Putamen (tissue), 1 donor: ENCODE results near the gene TASOR2.

Experiments
- DNase-seq: peaks from one replicate; pipeline ENCODE4 v3.0.0-alpha.2; 2016; ENCODE audit warnings: low spot score

Gene TASOR2

DNA sequence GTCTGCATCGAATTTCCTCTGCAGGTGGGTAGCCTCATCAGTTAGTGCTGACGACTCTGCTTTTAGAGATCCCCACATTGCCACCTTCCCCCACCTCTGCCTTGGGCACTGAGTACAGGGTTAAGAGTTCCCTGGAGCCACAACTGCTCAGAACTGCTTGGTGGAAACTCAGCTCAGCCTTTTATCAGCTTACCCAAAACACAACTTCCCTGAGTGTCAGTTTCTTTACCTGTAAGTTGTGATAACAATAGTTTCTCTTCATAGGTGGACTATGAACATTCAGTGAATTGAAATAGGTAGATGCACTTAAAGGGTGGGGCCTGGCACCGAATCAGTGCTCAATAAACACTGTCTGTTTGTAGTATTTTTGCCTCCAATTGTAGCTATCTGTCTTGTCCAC is 29.5 kb upstream of the TASOR2 start:
- DNase-seq = no peak

DNA sequence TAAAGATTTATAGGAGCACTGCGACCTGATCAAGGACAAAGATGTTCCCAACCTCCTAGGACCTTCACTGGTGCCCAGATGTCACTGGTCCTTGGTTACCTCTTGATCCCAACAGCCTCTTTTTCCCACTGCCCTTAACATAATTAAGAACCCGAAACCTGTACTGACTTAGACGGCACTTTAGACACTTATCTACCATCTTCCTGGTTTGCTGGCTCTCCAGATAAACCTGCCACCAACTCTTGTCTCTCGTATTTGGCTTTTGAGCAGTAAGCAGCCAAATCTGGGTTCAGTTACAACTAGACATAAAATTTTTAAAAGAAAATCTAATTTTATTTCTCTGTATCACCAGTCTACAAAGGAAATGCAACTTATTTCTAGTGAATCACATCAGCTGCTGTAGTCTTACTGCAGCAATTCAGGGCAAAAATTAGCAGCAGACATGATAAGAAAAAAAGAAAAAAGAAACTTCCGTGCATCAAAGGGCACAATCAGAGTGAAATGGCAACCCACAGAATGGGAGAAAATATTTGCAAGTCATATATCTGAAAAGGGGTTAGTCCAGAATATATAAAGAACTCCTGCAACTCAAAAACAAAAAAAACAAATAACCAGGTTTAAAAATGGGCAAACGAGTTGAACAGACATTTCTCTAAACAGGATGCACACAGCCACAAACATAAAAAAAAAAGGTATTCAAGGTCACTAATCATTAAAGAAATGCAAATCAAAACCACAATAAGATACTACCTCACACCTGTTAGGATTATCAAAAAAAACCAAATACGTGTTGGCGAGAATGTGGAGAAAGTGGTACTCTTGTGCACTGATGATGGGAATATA is 27.7 kb upstream of the TASOR2 start:
- DNase-seq = no peak

DNA sequence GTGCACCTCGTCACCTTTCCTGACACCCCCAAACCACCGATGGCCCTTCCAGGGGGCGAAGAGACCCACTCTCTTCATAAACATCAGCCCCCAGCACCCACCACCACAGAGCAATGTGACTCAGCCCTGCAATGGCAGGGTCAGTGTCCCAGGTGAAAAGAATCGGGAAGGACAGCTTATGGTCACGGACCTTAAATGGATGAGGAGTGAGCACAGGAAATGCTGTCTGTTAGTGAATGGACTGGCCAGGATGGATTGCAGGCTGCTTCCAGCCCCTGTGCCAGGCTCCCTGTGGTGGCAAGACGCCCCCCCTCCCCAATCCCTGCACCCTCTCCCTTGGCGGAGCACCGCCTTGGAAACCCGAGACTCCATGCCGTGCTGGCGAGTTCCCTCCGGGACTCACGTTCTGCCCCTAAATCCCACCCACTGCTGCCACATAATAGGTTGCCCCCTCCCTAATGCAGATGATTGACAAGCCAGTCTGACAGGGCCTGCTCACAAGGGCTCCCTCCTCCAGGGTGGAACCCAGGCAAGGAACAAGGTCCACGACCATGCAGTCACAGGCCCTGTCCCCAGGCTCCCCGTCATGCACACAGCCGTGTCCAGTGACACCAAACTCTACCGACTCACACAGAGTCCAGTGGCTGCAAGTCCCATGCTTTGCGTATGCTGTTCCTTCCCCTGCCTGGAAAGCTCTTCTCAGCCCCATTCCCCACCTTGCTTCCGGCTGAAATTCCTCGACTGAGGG is 25.6 kb upstream of the TASOR2 start:
- no peak for DNase-seq

DNA sequence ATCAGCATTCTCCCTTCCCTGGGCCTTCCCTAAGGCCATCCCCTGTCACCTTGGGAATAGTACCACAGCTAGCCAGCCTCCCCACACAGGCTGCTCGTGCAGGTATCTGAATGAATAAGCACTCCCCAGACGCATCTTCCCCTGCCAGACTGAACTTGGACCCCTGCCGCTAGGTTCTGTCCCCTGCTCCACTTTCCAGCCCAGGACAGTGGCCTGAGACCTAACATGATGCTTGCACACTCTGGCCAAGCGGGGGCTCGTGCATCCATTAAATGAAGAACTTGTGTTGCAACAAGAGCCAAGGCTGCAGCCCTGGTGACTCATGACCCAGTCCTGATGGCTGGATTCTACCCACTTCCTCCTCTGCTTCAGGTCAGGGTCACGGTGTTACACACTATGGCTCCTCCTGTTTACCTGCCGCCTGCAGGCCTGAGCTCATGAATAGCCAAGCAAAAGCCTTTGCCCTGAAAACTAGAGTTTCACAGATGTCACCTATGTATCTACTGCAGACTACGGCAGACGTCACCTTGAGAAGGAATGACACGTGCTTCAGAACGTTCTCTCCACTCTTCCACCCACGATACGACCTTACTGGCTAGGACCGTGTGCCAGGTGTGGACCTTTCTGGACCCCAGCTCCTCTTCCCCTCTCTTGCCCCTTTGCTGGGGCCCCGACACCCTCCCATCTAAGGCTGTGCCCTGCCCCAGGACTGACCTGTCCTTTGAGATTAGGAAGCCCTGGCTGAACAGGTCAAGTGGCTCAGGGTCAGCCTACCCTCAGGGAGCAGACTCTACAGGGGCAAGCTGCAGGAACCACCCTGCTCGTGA is 24.7 kb upstream of the TASOR2 start:
- DNase-seq = no peak

DNA sequence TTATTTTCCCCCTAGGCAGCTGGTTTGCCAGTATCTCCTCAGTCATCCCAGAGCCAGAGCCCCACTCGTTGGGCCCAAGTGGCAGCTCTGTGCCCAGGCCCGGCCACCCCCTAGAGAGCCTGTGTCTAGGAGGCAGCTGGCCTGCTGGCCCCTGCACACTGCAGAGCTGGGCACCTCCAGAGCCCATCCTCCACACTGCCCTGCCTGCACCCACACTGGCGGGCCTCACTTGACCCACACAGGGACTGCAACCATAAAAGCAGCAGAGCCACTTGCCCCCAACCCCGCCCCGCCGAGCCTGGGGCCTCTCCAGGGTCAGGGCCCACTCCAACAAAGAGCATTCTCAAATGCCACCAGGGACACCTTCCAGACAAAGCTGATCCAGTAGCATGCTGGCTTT is 23.6 kb upstream of the TASOR2 start:
- DNase-seq = no peak

DNA sequence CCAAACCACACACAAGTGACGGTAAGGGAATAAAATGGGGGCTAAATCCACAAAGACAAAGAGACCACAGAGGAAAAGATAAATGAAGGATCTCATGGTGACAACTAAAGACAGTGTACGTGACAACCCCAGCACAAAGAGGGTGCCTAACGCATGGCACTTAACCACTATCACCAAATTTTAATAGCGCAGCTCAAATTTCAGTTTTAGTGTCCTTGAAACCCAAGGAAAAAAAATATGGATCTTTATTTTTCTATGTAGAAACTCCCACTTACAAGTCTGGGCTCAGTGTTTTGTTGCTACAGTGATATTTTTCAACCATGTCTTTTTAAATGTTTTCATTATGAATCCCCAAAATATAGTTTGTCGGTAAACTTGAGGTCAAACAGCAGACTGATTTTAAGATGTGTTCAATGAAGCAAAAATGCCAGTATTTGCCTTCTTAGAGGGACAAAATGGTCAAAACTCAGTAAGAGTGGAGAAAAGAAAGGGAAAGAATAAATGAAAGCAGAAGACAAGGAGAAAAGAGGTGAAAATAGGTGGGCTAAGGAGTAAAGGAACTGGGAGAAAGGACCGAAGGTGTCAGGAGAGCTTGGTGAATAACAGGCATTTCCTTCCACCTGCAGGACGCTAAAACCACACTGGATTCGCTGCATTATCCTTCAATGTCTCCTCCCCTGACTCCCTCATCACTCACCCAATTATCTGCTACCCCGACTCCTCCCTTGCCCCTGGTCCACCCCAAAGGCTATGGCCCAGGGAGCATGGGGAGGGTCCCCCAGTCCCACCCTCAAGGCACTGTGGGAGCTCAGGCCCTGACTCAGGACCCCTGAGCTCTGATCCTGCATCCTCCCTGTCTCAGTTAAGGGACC is 21.7 kb upstream of the TASOR2 start:
- no peak for DNase-seq

DNA sequence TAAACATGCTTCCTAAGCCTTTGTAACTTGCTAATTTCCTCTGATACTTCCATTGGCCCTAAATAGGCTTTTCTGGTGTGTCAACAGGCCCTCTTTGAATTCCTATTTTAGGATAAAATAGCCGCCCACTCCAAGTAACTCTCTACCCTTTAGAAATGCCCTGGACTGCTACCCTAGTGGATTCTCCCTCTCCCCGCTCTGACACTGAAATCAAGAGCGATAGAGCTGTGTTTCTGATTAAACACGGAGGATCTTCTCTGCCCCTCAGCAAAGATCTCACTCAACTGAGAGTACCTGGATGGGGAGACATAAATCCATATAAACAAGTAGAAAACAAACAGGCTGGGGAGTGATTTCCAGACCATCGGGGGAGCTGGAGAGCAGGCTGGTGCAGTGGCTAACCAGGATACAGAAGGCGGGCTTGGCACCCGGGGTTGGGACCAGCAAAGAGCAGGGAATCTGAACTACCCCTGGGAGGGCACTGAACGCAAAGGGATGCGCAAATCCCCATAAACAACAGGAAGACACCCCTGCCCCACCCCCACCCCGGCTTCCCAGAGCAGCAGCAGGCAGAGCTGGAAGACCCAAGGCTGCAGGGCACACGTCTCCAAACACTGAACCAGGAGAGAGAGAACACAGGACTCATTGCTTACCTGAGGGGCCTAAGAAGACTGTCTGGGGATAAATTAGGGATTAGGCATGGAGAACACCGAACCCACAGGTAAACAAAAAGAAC is 20.8 kb upstream of the TASOR2 start:
- no peak for DNase-seq

DNA sequence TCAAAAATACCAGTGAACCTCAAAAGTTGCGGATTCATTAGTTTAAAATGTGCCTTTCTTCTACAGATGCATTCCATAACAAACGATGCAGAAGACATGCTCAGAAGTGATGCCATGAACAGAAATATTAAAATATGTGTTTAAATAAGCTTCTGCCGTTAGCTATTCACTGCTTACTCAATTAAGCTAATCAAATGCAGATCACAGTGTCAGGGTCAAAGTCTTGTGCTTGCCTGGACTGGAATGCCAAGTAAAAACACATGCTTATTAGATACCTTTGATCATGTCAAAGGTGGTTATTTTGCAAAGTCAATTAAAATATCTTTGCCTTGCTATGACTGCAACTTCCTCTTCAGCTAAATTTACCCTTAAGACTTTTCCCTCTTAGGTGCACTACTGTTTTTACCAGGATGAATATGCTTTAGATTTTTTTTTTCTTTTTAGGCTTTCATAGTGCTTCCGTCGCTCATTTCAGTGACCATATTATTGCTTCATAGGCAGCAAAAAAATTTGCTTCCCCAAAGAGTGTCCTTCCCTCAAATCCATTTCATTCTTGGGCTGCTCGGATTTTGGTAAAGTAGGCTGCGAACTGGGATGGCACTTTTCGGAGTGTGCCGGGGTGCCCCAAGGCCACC is 19.1 kb upstream of the TASOR2 start:
- DNase-seq = no peak

DNA sequence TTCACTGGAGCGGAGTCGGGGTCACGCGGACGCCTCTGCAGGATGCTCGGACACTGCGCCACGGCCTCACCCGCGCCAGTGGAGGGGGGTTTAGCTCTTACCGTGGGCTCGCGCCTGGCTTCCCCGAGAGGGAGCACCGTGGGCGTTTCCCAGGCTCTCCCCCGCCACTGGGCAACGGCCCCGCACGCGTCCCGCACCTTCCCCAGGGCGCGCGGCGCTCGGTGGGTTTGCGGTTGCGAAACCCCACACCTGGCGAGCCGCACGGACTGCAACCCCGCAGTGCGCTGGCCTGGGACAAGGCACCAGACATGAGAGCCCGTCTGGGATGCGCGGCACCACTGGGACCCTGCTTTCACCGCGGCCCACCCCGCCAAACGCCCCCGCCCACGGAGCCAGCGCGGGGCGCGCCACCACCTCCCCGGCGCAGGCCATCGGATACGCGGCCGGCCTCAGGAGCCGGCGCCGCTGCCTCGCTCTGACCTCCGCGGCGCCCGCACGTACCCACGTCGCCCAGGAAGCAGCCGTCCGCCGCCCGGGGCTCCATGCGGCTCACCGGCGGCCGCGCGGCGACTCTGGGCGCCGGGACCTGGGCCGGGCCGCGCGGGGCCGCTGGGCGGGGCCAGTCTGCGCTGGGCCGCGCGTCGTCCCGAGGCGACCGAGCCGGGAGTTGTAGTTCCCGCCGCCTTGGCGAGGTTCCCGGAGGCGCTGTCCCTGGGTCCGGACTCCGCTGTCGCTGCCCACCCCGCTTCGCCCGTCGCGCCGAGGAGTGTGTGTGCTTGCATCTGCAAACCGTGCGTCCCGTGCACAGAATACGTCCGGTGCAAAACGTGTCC is 18.4 kb upstream of the TASOR2 start, which contains the start of gene ASB13:
TSS of gene ASB13 (minus strand) at position 588 of the 833 bp plus-strand sequence. CDS start at position 544, 44 bp downstream.
- peak; percentile 68 for DNase-seq

DNA sequence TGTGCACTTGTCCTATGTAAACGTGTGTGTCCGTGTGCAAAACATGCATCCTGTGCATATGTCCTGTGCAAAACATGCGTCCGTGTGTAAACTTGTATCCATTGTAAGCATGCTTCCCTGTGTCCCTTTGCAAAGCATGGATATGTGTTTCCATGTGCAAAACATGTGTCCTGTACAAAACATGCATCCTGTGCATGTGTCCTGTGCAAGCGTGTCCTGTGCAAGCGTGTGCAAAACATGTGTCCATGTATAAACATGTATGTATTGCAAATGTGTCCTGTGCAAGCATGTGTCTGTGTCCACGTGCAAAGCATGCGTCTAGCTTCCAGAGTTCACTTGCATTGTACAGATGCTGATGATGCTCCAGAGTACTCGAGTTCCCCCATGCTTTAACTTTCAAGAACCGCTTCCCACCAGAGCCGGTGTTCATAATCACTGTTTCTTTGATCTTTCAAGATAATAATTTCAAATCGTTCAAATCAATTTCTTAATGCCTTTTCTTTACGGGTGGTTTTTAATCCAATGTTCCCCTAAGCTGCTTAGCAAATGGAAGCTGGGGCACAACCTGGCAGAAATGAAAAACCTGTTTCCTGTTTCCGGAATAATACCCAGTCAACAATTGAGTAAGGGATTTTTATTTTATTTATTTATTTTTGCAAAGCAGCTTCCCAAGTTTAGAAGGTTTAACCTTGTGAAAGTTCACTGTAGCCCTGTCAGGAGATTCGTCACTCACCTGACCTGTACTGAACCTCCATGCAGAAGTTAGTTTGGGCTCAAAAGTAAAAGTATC is 17.6 kb upstream of the TASOR2 start:
- no peak for DNase-seq

DNA sequence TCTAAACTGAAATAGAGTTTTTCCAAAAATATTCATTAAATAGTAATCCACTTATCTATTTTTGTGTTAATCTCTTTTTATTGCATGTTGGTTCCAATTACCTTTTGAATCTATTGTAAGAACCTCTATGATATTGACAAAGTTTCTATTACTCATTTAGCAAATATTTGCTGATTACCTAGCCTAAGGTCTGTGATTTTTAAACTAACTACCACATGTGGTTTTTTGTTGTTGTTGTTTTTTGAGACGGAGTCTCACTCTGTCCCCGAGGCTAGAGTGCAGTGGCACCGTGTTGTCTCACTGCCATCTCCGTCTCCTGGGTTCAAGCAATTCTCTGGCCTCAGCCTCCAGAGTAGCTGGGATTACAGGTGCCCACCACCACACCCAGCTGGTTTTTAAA is 16.2 kb upstream of the TASOR2 start:
- no peak for DNase-seq

DNA sequence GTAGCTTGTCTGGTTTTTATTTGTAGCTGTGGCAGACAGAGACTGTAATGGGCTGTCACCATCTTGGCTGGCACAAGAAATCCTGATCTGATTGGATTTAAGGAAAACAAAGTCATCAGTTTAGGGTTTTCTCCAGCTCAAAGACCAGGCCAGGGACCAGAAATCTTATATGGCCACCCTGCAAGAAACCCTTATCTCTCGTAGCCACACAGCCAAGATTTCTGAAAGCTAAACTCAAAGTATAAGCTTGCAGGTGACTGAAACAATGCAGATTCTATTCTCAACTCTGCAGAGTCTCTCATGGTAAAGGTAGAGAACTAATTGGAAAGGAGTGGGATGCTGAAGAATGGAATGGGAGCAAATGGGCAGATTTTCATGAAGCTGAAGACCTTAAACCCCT is 15.0 kb upstream of the TASOR2 start:
- no peak for DNase-seq

DNA sequence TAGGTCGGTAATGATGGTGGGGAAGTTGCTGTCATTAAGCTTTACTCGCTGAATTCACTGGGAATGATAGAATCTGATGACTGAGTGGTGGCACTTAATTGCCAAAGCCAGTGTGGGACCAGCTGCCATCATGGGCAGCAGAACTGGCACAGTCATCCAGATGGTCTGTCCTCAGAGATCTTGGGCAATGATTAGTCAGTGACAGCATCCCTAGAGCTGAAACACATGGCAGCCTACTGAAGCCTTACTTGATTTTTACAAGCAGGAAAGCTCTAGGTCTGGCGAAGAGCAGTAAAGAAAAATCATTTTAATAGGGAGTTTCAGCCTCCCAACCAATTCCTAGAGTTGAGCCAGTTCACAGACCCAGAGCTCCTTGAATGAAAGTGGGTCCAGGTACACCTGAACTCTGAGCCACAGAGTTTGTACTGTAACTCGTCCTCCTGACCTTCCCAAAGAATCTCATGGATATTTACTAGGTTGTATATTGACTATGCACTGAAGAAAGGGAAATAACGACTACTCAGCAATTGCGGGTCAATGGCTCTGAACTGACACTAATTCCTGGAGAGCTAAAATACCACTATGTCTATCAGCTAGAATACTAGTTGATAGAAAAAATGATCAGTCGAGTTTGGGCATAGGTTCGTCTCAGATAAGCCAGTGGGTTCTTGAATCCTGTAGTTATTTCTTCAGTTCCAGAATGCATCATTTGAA is 13.8 kb upstream of the TASOR2 start:
- no peak for DNase-seq

DNA sequence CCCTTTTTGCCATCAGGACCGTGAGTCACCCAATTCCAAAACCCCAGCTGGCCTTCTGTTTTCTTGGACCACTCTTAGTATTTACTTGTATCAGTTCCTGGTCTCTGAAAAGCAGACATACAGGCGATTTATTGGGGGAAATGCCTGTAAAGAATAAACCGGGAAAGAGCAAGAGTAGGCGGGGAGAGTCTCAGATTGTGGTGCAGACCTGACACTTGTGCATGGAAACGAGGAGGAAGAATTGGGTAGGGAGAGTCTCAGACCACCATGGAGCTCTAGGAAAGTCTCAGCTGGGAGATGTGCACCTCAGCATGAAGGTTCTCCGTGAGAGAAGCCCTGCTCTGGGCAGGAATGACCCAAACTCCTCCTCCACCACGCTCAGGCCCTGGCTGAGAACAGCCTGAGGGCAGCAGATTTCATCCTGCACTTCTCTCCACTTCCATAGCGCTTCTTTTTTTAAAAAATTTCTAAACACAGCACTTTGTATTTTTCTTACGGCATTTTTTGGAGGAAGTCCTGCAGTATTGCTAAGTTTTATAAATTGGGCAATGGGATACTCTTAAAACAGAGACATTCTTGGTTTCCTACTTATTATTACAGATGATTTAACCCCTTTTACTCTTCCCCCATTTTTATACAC is 6.1 kb upstream of the TASOR2 start:
- no peak for DNase-seq

DNA sequence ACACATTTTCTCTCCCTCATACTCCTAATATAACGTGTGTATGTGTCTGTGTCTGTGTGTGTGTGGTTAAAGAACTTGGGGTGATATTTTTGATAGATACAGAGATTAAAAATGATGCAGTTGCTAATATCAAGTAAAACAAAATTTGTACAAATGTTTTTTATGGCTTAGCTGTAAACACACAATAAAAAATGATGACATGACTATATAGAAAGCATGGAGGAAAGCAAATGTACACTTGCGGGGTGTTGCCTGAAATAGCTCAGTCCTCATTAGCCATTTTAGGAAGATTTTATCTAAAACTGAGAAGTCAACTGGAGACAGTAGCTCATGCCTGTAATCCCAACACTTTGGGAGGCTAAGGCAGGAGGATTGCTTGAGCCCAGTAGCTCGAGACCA is 5.6 kb upstream of the TASOR2 start:
- DNase-seq = no peak

DNA sequence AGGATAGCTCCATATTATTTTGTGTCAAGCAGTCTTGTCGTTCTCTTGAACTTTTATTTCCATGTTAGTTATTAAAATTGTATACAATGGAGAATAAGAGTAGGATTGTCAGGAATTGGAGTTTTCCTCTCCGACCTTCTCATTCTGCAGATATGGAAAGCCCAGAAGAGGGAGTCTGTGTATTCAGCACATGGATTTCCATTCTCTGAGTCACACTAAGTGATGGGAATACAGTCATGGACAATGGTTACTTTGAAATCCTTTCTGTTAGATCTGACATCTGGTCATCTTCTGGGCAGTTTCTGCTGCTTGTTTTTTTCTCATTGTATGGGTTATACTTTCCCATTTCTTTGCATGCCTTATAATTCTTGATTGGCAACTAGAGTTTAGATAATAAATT is 5.0 kb upstream of the TASOR2 start:
- DNase-seq = no peak

DNA sequence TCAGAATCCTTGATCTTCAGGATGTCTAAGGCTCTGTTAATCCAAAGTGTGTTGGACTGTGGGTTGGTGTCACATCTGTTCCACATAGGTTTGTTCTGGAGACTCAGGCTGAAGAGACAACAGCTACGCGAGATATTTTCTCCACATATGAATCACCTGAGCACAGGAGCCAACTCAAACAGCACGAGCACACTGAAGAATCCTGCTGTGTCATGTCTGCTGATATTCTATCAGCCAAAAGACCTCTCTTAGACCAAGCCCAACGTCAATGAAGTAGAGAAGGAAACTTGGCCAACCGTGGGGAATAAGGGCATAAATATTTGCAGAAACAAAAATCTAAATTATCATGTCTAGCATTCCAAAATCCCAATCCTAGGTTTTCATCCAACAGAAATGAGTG is 2.7 kb upstream of the TASOR2 start:
- no peak for DNase-seq
